Left cardiac atrium (tissue), 4 donors: ENCODE results near the gene SLC17A7. TPM values are rescaled to one million over a fixed set of nuclear protein-coding genes. Genes with fewer than 3 reads are reported as not detected.

Experiments
- ATAC-seq, 2 donors: fragments of 200-7000 bp; cut with Tn5 transposase; one replicate each; pipeline ENCODE4 v1.9.1; 2020; ENCODE audit warnings: mild to moderate bottlenecking in 2 of 2, moderate library complexity in 2 of 2
- DNase-seq: peaks from one replicate; pipeline ENCODE4 v3.0.0-alpha.2; 2020
- intact Hi-C, 2 donors: fragments of 100-400 bp; cut with DNase I; formaldehyde crosslinking; loops; one replicate each; pipeline versions ENCODE4 v1.14.1 to v1.15.1; 2022 to 2023
- total RNA-seq, 2 donors: library from RNA; stranded (reverse); fragmentation: NEBNext Ultra II Directional; extraction: Animal tissue kit (Norgen Biotek cat#: 25700); gene quantifications; one replicate each; pipeline ENCODE4 v1.2.1, GENCODE V29; 2021
- donor health status: DM: no; HTN: yes; CAD: no.
- donor health status: DM: no; HTN: yes; CAD: no; lungs with severe emphysema.
- donor health status: DM: yes; HTN: yes; CAD: no.
- donor health status: Dilated cardiomyopathy.

Gene SLC17A7
- total RNA-seq, 2 donors from 2014 or later, result 1.7 to 2.5 TPM

DNA sequence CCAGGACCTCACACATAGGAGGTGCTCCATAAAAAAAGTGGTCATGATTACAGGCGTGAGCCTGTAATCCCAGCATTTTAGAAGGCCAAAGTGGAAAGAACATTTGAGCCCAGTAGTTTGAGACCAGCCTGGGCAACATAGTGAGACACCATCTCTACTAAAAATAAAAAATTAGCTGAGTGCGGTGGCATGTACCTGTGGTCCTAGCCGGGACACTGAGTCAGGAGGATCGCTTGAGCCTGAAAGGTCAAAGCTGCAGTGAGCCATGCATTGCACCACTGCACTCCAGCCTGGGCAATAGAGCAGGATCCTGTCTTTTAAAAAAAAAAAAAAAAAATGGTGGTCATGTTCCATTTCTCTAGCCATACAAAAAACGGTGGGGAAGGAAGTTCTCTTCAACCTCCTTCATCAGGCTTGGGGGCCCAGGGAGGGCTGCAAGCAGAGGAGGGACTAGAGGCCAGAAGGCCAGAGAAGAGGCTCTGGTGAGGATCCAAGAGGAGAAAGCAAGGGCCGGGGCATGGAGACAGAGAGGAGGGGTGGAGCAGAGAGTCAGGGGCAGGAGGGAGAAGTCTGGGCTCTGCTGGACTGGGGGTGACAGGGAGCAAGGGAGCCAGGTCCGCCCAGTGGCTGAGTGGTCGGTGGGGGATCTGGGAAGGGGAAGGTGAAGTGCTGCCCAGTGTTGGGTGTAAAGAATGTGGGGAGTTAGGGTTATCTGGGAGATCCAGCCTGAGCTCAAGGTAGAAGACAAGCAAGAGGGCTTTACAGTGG, 44.4 kb downstream of the SLC17A7 start:
- no peak for DNase-seq
- intact Hi-C loops, result no loop called here
- ATAC-seq, result no peak

DNA sequence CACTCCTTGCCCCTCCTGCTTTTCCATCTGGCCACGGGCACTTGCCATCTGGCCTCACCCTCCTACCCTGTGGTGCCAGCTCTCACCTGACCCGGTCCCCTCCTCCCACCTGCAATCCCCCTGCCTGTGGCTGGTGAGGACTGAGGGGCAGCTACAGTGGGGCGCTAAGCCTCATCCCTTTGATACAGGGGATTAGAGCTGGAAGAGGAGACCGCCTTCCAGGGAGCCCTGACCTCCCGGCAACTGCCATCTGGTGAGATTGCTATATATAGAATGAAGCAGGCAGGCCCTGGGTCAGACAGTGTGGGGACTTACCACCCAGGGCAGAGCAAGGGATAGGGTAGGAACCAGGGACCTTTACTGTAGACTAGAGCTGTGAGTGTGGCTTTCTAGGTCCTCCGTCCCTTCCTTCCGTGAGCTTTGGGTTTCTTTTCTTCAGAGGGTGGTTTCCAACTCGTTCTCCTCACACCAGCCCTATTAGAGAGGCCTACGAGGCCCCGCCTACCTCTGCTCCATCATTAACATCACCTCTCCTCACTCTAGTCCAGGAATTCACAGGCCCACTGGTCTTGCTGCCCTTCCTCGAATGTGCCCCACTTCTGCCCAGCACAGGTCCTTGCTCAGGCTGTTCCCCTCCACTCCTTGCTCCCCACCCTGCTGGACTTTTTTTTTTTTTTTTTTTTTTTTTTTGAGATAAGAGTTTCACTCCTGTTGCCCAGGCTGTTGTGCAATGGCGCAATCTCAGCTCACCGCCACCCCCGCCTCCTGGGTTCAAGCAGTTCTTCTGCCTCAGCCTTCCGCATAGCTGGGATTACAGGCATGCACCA, 45.5 kb downstream of the SLC17A7 start:
- DNase-seq, result peak; percentile 43
- intact Hi-C loops, result no loop called here
- ATAC-seq, result peak in 1 of 2 donors; percentile 29

DNA sequence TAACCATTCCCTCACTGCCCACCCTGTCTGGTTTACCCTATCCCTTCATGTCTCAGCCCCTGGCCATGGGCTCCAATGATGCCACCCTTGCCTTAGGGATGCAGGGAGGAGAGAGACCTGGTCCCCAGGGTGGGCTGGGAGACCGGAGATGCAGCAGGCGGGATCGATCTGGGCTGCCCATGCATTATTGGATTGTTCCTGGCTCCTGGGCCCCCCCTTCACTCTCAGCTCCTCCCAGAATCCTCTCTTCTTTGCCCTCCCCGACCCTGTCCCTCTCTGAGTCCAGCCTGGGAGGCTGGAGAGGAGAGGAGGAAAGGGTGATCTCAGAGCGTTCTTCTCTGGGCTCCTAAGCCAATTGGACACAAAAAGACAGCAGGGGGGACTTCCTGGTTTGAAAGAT, 47.4 kb downstream of the SLC17A7 start:
- no peak for ATAC-seq
- no peak for DNase-seq
- intact Hi-C loops, result loop anchor here in 1 of 2 donors (5.0 kb wide), 1 partner anchor 48 kb away; the partner anchor contains the start of gene SLC17A7

DNA sequence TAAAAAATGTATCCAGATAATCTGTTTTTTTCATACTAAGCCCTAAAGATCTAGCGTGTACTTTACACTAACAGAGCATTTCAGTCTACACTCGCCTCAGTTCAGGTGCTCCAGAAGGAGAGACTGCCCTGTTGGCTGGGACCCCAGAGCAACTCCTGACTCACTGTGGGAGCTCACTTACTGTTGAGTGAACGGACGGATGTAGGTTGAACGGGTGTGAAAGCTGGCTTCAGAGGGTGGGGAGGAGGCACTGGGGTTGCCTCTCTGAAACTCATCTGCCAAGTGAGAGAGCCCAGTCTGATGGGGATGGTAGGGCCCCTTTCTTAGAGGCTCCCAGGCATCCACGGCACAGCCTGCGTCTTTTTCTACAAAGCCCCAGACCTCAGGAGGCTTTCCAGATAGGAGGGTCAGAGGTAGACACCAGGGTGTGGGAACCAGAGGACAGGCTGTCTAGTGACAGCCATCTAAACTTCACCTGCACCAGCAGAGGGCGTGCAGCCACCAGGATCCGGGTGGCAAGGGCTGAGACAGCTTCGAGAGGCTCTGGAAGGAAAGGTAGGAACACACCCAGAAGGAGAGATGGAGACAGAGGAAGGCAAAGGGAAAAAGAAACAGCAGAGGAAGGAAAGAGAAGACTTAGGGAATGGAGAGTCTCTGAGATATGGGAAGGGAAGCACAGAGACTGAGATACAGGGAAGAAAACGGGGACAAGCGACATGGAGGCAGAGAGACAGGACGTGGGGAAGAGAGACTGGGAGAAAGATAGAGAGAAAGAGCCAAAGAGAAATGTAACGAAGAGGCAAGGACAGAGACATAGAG, 49.5 kb downstream of the SLC17A7 start:
- ATAC-seq (peak; percentile 80 to 85), DNase-seq (peak; percentile 79)
- intact Hi-C loops, result loop anchor here (1.0 to 5.0 kb wide), 2 partner anchors 51 to 52 kb away; partner anchors contain the start of gene SLC17A7 (in 1 of the 2)

DNA sequence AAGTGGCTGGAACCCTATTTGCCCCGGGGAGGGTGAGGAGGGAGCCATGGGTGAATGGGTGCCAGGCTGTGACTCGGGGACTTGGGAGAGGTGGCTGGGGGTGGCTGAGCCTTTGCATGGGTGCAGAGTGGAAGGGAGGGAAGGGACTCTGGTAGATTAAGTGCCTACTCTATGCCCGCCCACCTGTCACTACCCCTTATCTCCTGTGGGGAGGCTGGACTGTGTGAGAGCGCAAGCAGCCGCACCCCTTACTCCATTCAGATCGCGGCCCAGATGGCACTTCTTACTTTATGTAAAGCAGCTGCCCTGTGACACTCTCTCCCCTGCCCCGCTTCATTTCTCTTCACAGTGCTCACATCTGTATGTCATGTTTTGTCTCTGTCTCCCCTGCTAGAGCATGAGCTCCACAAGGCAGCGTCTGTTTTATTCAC, 50.4 kb downstream of the SLC17A7 start:
- intact Hi-C loops, result loop anchor here in 1 of 2 donors (5.0 kb wide), 1 partner anchor 51 kb away; the partner anchor contains the start of gene SLC17A7
- DNase-seq (no peak), ATAC-seq (no peak)

DNA sequence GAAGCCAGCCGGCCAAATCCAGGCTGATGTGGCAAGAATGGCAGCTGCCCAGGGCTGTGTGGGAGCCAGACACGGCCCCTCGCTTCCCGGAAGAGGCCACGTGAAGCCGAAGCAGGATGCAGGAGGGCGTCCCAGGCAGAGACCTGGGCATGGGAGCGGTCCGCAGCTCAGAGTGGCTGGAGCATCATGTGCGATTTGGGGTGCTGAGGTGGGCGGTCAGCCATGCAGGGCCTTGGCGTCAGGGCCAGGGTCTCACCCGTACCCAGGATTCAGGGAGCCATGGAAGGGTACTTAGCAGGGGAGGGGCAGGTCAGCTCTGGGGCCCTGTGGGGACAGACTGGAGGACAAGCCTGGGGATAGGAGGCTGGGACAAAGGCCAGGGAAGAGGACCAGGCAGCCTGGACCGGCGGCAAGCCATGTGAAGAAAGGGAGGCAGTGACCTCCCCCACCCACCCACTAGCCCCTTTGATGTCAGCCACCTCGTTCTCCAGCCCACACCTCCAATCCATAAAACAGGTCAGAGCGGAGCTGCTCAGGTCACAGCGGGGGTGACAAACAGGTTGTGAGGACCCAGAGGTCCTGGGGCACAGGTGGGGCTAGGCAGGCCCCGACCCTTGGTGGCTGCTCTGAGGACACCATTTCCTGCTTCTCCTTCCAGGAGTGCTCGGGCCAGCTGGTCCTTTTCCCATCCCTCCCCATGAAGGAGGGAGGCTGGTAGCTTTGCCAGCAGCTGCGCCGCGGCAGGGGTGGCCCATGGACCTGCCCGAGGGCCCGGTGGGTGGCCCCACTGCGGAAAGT, 51.0 kb downstream of the SLC17A7 start:
- ATAC-seq (peak in 1 of 2 donors; percentile 35), DNase-seq (no peak)
- intact Hi-C loops, result loop anchor here in 1 of 2 donors (5.0 kb wide), 1 partner anchor 52 kb away; the partner anchor contains the start of gene SLC17A7

DNA sequence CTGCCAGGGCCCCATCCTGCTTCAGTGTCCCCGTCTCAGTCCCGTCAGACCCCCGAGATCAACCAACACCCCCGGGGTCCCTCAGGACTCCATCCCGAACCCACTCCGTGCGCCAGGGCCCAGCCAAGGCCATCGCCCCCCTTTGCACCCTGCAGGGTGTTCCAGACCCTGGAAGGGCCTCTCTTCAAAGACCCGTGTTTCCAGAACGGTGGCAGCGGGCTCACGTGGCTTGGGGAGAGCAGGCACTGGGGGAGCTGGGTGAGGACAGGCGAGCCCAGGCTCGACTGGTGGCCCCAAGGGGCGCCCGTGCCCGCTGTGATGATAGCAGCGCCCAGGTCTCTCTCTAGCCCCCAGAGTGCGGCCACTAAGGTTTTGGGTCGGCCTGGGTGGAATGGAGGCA, 51.9 kb downstream of the SLC17A7 start:
- DNase-seq, result no peak
- intact Hi-C loops, result no loop called here
- no peak for ATAC-seq

DNA sequence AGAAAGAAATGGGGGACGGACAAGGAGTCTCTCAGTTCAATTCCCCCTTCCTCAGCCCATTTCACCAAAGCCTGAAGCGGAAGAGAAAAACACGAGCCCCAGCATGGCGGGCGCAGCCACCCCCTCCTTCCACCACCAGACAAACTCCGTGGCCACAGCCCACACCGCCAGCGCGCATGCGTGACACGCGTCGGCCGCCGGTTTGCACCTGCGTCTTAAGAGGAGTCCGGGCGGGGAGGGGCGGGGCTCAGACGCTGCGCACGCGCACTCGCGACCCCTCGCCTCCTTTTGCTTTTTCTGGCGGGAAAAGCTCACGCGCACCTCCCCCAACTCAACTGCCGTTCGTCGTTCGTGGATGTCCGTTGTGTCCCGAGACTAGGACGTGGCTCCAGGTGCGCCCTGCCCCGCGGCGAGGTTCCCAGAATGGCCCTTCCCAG, 53.4 kb downstream of the SLC17A7 start, which contains the start of gene KASH5:
Gene KASH5 (plus strand): TSS at position 314 of the 437 bp plus-strand sequence. CDS start 2,635 bp downstream, outside the sequence.
- ATAC-seq, result peak; percentile 71 to 76
- intact Hi-C loops, result no loop called here
- DNase-seq, result peak; percentile 85

DNA sequence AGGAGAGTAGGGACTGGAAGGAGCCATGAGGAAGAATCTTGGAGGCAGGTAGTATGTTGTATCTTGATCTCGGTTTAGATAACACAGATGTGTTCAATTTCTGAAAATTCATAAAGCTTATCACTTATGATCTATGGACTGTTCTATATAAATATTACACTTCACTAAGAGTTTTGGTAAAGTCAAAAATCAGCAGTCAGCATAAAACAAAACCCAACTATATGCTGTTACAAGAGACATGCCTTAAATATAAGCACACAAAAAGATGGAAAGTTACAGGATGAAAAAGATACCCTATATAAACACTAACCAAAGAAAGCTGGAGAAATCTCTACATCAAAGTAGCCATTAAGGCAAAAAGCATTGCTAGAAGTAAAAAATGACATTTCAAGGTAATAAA, 57.7 kb downstream of the SLC17A7 start:
- ATAC-seq (no peak), DNase-seq (no peak)
- intact Hi-C loops, result no loop called here

DNA sequence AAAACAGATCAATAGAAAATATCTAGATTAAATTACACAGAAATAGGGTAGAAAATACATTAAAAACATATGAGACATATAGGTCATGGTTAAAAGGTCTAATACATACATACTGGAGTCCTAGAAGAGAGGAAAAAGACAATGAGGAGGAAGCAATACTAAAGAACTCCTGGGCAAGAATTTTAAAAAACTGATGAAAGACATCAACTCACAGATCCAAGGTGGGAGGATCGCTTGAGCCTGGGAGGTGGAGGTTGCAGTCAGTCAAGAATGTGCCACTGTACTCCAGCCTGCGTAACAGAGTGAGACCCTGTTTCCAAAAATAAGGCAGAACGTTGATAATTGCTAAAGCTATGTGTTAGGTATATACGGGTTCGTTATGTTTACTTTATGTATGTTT, 58.7 kb downstream of the SLC17A7 start:
- intact Hi-C loops, result no loop called here
- DNase-seq, result no peak
- no peak for ATAC-seq

DNA sequence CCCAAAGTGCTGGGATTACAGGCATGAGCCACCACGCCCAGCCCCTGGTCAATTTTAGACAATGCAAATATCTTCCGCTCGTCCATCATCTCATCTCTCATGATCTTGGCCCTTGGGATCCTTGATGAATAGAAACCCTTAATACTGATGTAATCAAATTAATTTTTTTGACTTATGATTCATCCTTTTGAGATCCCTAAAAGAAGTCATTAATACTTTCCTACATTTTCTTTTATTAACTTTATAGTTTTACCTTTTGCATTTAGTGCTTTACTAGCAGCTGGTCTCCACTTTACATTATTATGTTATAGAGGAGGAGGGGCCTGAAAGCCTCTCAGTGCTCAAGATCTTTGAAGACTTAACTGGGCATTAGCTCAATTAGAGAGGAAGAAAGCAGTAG, 60.9 kb downstream of the SLC17A7 start:
- intact Hi-C loops, result no loop called here
- DNase-seq (no peak), ATAC-seq (no peak)

Other genes with a start within 250 kb of the SLC17A7 start
- gene SLC6A16, start 116.3 kb downstream of the SLC17A7 start, total RNA-seq, result 1 to 10 TPM; 1.1 to 2.0 TPM
- 10 to 100 TPM in 1 of 2 donors, 1 to 10 TPM in 1; 7.1 to 10.6 TPM for gene CD37, start 106.1 kb downstream of the SLC17A7 start, total RNA-seq
- gene TEAD2, start 79.1 kb downstream of the SLC17A7 start, total RNA-seq, result 10 to 100 TPM; 43.8 to 45.0 TPM
- not detected for gene DKKL1, start 77.7 kb downstream of the SLC17A7 start, total RNA-seq
- gene KASH5, start 53.3 kb downstream of the SLC17A7 start, total RNA-seq, result not detected
- not detected for gene PTH2, start 18.1 kb downstream of the SLC17A7 start, total RNA-seq
- not detected for gene GFY, start 16.1 kb downstream of the SLC17A7 start, total RNA-seq
- 10 to 100 TPM; 32.2 to 42.5 TPM for gene PIH1D1, start 10.3 kb upstream of the SLC17A7 start, total RNA-seq
- 10 to 100 TPM; 16.8 to 17.5 TPM for gene ALDH16A1, start 11.7 kb upstream of the SLC17A7 start, total RNA-seq
- 1 to 10 TPM; 4.9 to 6.0 TPM for gene FLT3LG, start 32.7 kb upstream of the SLC17A7 start, total RNA-seq
- 1,000 to 10,000 TPM; 1,559 to 1,594 TPM for gene RPL13A, start 46.1 kb upstream of the SLC17A7 start, total RNA-seq
- 1,000 to 10,000 TPM; 1,060 to 1,184 TPM for gene RPS11, start 54.9 kb upstream of the SLC17A7 start, total RNA-seq
- gene FCGRT, start 71.1 kb upstream of the SLC17A7 start, total RNA-seq, result 100 to 1,000 TPM; 156 to 202 TPM
- 10 to 100 TPM; 27.3 to 34.9 TPM for gene RCN3, start 86.5 kb upstream of the SLC17A7 start, total RNA-seq
- gene NOSIP, start 139.0 kb upstream of the SLC17A7 start, total RNA-seq, result 10 to 100 TPM; 43.6 to 48.6 TPM
- gene PRRG2, start 139.8 kb upstream of the SLC17A7 start, total RNA-seq, result 1 to 10 TPM in 1 of 2 donors, under 1 TPM in 1; 0.68 to 1.1 TPM
- 10 to 100 TPM; 12.9 to 15.9 TPM for gene PRR12, start 149.7 kb upstream of the SLC17A7 start, total RNA-seq
- 10 to 100 TPM; 85.6 to 95.0 TPM for gene RRAS, start 198.6 kb upstream of the SLC17A7 start, total RNA-seq
- 10 to 100 TPM; 38.6 to 46.9 TPM for gene SCAF1, start 200.7 kb upstream of the SLC17A7 start, total RNA-seq
- 10 to 100 TPM; 46.3 to 48.1 TPM for gene IRF3, start 224.3 kb upstream of the SLC17A7 start, total RNA-seq
- gene BCL2L12, start 224.4 kb upstream of the SLC17A7 start, total RNA-seq, result 10 to 100 TPM; 12.0 to 12.5 TPM
- 100 to 1,000 TPM; 137 to 159 TPM for gene PRMT1, start 235.7 kb upstream of the SLC17A7 start, total RNA-seq
- 1 to 10 TPM; 1.1 to 1.2 TPM for gene ADM5, start 248.1 kb upstream of the SLC17A7 start, total RNA-seq
- gene CPT1C, start 249.6 kb upstream of the SLC17A7 start, total RNA-seq, result 1 to 10 TPM; 4.7 to 5.1 TPM